HepG2 (cell line): ENCODE data around the gene SDR39U1. TPM values are rescaled to one million over a fixed set of nuclear protein-coding genes. Genes with fewer than 3 reads are reported as not detected.

Source experiments
- CBX5 ChIP-seq: sonication (generic); formaldehyde crosslinking; IDR thresholded peaks from 2 replicates; pipeline ENCODE4 v1.4.0; 2020; ENCODE audit warnings: missing genetic modification reagents, borderline replicate concordance
- CSRNP1 ChIP-seq: sonication (generic); formaldehyde crosslinking; IDR thresholded peaks from 2 replicates; pipeline ENCODE4 v1.8.1; 2023; ENCODE audit warnings: mild to moderate bottlenecking, missing genetic modification reagents
- FOSL2 ChIP-seq: sonication (generic); formaldehyde crosslinking; IDR thresholded peaks from 2 replicates; pipeline ENCODE4 v1.4.0; 2020; ENCODE audit warnings: missing genetic modification reagents
- HINFP ChIP-seq: sonication (generic); formaldehyde crosslinking; IDR thresholded peaks from 2 replicates; pipeline ENCODE4 v1.4.0; 2020; ENCODE audit warnings: low read depth, mild to moderate bottlenecking, missing genetic modification reagents
- HOMEZ ChIP-seq: IDR thresholded peaks from 2 replicates; pipeline ENCODE4 v1.6.1; 2016; ENCODE audit warnings: low read depth
- ISX ChIP-seq: sonication (generic); formaldehyde crosslinking; conservative IDR thresholded peaks from 2 replicates; pipeline ENCODE4 v1.5.0; 2020; ENCODE audit warnings: missing genetic modification reagents
- MAF1 ChIP-seq: sonication (generic); formaldehyde crosslinking; IDR thresholded peaks from 2 replicates; pipeline ENCODE4 v1.5.0; 2020; ENCODE audit warnings: missing genetic modification reagents, borderline replicate concordance
- NAIF1 ChIP-seq: sonication (generic); formaldehyde crosslinking; IDR thresholded peaks from 2 replicates; pipeline ENCODE4 v1.5.0; 2020; ENCODE audit warnings: mild to moderate bottlenecking, missing genetic modification reagents, borderline replicate concordance
- SYNCRIP ChIP-seq: fragments of 200-400 bp; formaldehyde crosslinking; IDR thresholded peaks from 2 replicates; pipeline ENCODE4 v1.6.1; 2018; ENCODE audit warnings: mild to moderate bottlenecking, low read depth, low read length; ENCODE audit not compliant: insufficient read depth
- ZBTB38 ChIP-seq: sonication (generic); formaldehyde crosslinking; IDR thresholded peaks from 2 replicates; pipeline ENCODE4 v1.5.1; 2020; ENCODE audit warnings: mild to moderate bottlenecking, missing genetic modification reagents
- ZBTB39 ChIP-seq: sonication (generic); formaldehyde crosslinking; IDR thresholded peaks from 2 replicates; pipeline ENCODE4 v1.5.0; 2020; ENCODE audit warnings: missing genetic modification reagents
- ZBTB7B ChIP-seq: sonication (generic); formaldehyde crosslinking; IDR thresholded peaks from 2 replicates; pipeline ENCODE4 v1.4.0; 2020; ENCODE audit warnings: missing genetic modification reagents
- ZNF121 ChIP-seq: sonication (generic); formaldehyde crosslinking; IDR thresholded peaks from 2 replicates; pipeline ENCODE4 v1.5.0; 2020; ENCODE audit warnings: mild to moderate bottlenecking, missing genetic modification reagents
- ZNF136 ChIP-seq: sonication (generic); formaldehyde crosslinking; IDR thresholded peaks from 2 replicates; pipeline ENCODE4 v1.8.1; 2022; ENCODE audit warnings: low read depth, mild to moderate bottlenecking, moderate library complexity, missing genetic modification reagents
- ZNF138 ChIP-seq: sonication (generic); formaldehyde crosslinking; IDR thresholded peaks from 2 replicates; pipeline ENCODE4 v1.5.0; 2020; ENCODE audit warnings: mild to moderate bottlenecking, low read depth, missing genetic modification reagents
- ZNF816 ChIP-seq: sonication (generic); formaldehyde crosslinking; IDR thresholded peaks from 2 replicates; pipeline ENCODE4 v1.8.0; 2022; ENCODE audit warnings: missing genetic modification reagents, mild to moderate bottlenecking, borderline replicate concordance
- ZXDC ChIP-seq: sonication (generic); formaldehyde crosslinking; IDR thresholded peaks from 2 replicates; pipeline ENCODE4 v1.5.0; 2020; ENCODE audit warnings: mild to moderate bottlenecking, missing genetic modification reagents
- polyA plus RNA-seq, 8 experiments: library from polyadenylated mRNA; depleted of rRNA in 3 of 8; stranded (reverse) in 7 of 8; unstranded in 1 of 8; fragments of >200 nt; fragmentation: Illumina TruSeq in 4 of 8; extraction: Trizol in 4 of 8; gene quantifications; 2 replicates each; pipeline versions ENCODE4 v1.2.1 to v1.2.3, GENCODE V29; 2011 to 2016; ENCODE audit warnings: low read depth in 4 of 8, missing spikeins in 1 of 8, mixed read lengths in 1 of 8; ENCODE audit not compliant: insufficient read depth in 1 of 8
- total RNA-seq, 5 experiments: library from RNA; depleted of rRNA; stranded (reverse); fragments of >200 nt; fragmentation: Illumina TruSeq; extraction: Trizol; gene quantifications; 2 replicates each; pipeline ENCODE4 v1.2.3, GENCODE V29; 2016; ENCODE audit warnings: low read depth in 1 of 5

SDR39U1 gene
- total and polyA plus RNA-seq, 2 of the 13 experiments (the other 11 are each of a cell fraction or from before 2014, with no cell fraction given) = 34.4 to 129 TPM

- TF ChIP-seq ZBTB39 (peak; percentile 79), HINFP (CRISPR knock-in tag) (peak; percentile 94), HOMEZ (CRISPR knock-in tag) (peak; percentile 98), SYNCRIP (no peak), CBX5 (peak; percentile 96; the same call in 1 of the 2 replicates), ZNF138 (peak; percentile 92), ZNF816 (no peak), CSRNP1 (CRISPR knock-in tag) (peak; percentile 70; the same call in 1 of the 2 replicates), MAF1 (CRISPR knock-in tag) (no peak), ZBTB7B (CRISPR knock-in tag) (peak; percentile 64; the same call in 1 of the 2 replicates), FOSL2 (CRISPR knock-in tag) (peak; percentile 65), ZNF121 (peak; percentile 95), ZBTB38 (CRISPR knock-in tag) (peak; percentile 98), ZNF136 (CRISPR knock-in tag) (peak; percentile 96; the same call in 1 of the 2 replicates), NAIF1 (CRISPR knock-in tag) (no peak), ZXDC (CRISPR knock-in tag) (0 out of 2 replicates have a peak, but pooled peaks have one; percentile 74), ISX (no peak)
Measured at GRCh38 chr14:24481622-24482324, 39.2 kb upstream of the SDR39U1 start (continued).
